HepG2 (cell line): ENCODE data around the gene MXRA7. TPM values are rescaled to one million over a fixed set of nuclear protein-coding genes. Genes with fewer than 3 reads are reported as not detected.
A peak's percentile ranks its signal among the peaks of the same experiment; 100 is the strongest.

ENCODE experiments used
- ATAC-seq: fragments of 200-7000 bp; cut with Tn5 transposase; 3 replicates; pipeline ENCODE4 v1.9.1; 2020; ENCODE audit warnings: mild to moderate bottlenecking, moderate library complexity
- BruUV-seq: library from RNA; stranded (reverse); fragments of 400-500 nt; replicated peaks from 2 replicates; lab custom pipeline; 2021; lab: Mats Ljungman, UMichigan
- CTCF ChIA-PET: fragments of 300-600 bp; formaldehyde crosslinking; extraction: SDS; loops from one replicate; lab custom pipeline; 2021; ENCODE audit warnings: low total read pairs, inconsistent platforms, low intra/inter-chr PET ratio; lab: Yijun Ruan, JAX
- POLR2A ChIA-PET: fragments of 350-600 bp; sonication (Branson Sonifier 250); formaldehyde crosslinking; loops from one replicate; lab custom pipeline; 2020; ENCODE audit warnings: antibody characterized with exemption, inconsistent platforms; lab: Yijun Ruan, JAX
- DNase-seq: peaks from one replicate; pipeline ENCODE4 v3.0.0-alpha.2; 2015; ENCODE audit warnings: low spot score
- FAIRE-seq: peaks from 3 replicates; lab custom pipeline; 2011; peaks lifted over from hg19 to GRCh38; lab: Jason Lieb, UNC
- H2AFZ ChIP-seq: one replicate; pipeline ENCODE4 v1.6.1; 2011; ENCODE audit warnings: low read length, inconsistent platforms
- H3K27ac ChIP-seq: fragments of 300-600 bp; 3 replicates; pipeline ENCODE4 v1.8.0; 2011; ENCODE audit warnings: mixed run types, mild to moderate bottlenecking, mixed read lengths, low read length, inconsistent platforms; ENCODE audit not compliant: insufficient read depth; ENCODE audit errors: extremely low read length
- H3K27me3 ChIP-seq, 2 experiments: fragments of 200-600 bp in 1 of 2; 2 replicates in 1 of 2; 3 replicates in 1 of 2; pipeline versions ENCODE4 v1.6.0 to v1.8.0; 2011; ENCODE audit warnings: low read length in 2 of 2, mild to moderate bottlenecking in 2 of 2, moderate library complexity in 2 of 2, inconsistent platforms in 1 of 2; ENCODE audit not compliant: insufficient read depth in 2 of 2, control insufficient read depth in 1 of 2
- H3K36me3 ChIP-seq, 2 experiments: fragments of 200-600 bp in 1 of 2; replicated peaks in 1 of 2; 2 replicates in 1 of 2; 3 replicates in 1 of 2; pipeline versions ENCODE4 v1.5.1 to v1.8.0; 2011; ENCODE audit warnings: low read length in 2 of 2, inconsistent platforms in 1 of 2; ENCODE audit not compliant: insufficient read depth in 2 of 2, control insufficient read depth in 1 of 2
- H3K4me1 ChIP-seq: 2 replicates; pipeline ENCODE4 v1.5.1; 2012; ENCODE audit warnings: low read length, inconsistent platforms; ENCODE audit not compliant: insufficient read depth
- H3K4me2 ChIP-seq: 2 replicates; pipeline ENCODE4 v1.6.0; 2011; ENCODE audit warnings: low read depth, low read length, inconsistent platforms
- H3K4me3 ChIP-seq, 3 experiments: fragments of 200-600 bp in 1 of 3; sonication (generic), shearing (Covaris generic) in 1 of 3; replicated peaks in 1 of 3; 2 replicates each; pipeline ENCODE4 v1.5.1; 2011 to 2016; ENCODE audit warnings: low read length in 3 of 3, inconsistent platforms in 2 of 3, low read depth in 2 of 3, mild to moderate bottlenecking in 2 of 3, control low read depth in 1 of 3, mixed read lengths in 1 of 3; ENCODE audit not compliant: insufficient read depth in 1 of 3
- H3K79me2 ChIP-seq: one replicate; pipeline ENCODE4 v1.6.1; 2011; ENCODE audit warnings: low read length, inconsistent platforms; ENCODE audit not compliant: insufficient read depth
- H3K9ac ChIP-seq: 2 replicates; pipeline ENCODE4 v1.6.0; 2011; ENCODE audit warnings: mild to moderate bottlenecking, low read depth, low read length, inconsistent platforms; ENCODE audit not compliant: insufficient read depth
- H3K9me3 ChIP-seq: 2 replicates; pipeline ENCODE4 v1.5.1; 2012; ENCODE audit warnings: mild to moderate bottlenecking, low read length
- H4K20me1 ChIP-seq: 2 replicates; pipeline ENCODE4 v1.6.0; 2011; ENCODE audit warnings: inconsistent platforms, mild to moderate bottlenecking, low read length, moderate library complexity; ENCODE audit not compliant: insufficient read depth
- DPF2 ChIP-seq: sonication (generic); formaldehyde crosslinking; IDR thresholded peaks from 2 replicates; pipeline ENCODE4 v1.4.0; 2020; ENCODE audit warnings: mild to moderate bottlenecking, low read depth, missing genetic modification reagents, borderline replicate concordance
- HDAC1 ChIP-seq: sonication (generic); formaldehyde crosslinking; IDR thresholded peaks from 2 replicates; pipeline ENCODE4 v1.5.1; 2020; ENCODE audit warnings: mild to moderate bottlenecking, missing genetic modification reagents
- MLXIP ChIP-seq: sonication (generic); formaldehyde crosslinking; IDR thresholded peaks from 2 replicates; pipeline ENCODE4 v1.9.0; 2021; ENCODE audit warnings: missing genetic modification reagents, borderline replicate concordance
- MYC ChIP-seq: sonication (generic); formaldehyde crosslinking; IDR thresholded peaks from 2 replicates; pipeline ENCODE4 v1.9.0; 2021; ENCODE audit warnings: missing genetic modification reagents, borderline replicate concordance
- SP5 ChIP-seq: IDR thresholded peaks from 2 replicates; pipeline ENCODE4 v1.6.1; 2016; ENCODE audit warnings: low read depth, borderline replicate concordance
- TBL1XR1 ChIP-seq: fragments of 150-350 bp; IDR thresholded peaks from 2 replicates; pipeline ENCODE4 v1.6.1; 2014; ENCODE audit warnings: borderline replicate concordance, low read length; ENCODE audit not compliant: partially characterized antibody
- ZNF224 ChIP-seq: sonication (generic); formaldehyde crosslinking; IDR thresholded peaks from 2 replicates; pipeline ENCODE4 v1.5.0; 2020; ENCODE audit warnings: mild to moderate bottlenecking, missing genetic modification reagents
- ZNF253 ChIP-seq: sonication (generic); formaldehyde crosslinking; IDR thresholded peaks from 2 replicates; pipeline ENCODE4 v1.8.0; 2022; ENCODE audit warnings: mild to moderate bottlenecking, missing genetic modification reagents, borderline replicate concordance
- ZNF558 ChIP-seq: sonication (generic); formaldehyde crosslinking; IDR thresholded peaks from 2 replicates; pipeline ENCODE4 v1.9.0; 2022; ENCODE audit warnings: mild to moderate bottlenecking, missing genetic modification reagents, borderline replicate concordance
- ZNF670 ChIP-seq: sonication (generic); formaldehyde crosslinking; IDR thresholded peaks from 2 replicates; pipeline ENCODE4 v1.8.0; 2022; ENCODE audit warnings: mild to moderate bottlenecking, missing genetic modification reagents, borderline replicate concordance
- ZNF687 ChIP-seq: sonication (generic); formaldehyde crosslinking; IDR thresholded peaks from 2 replicates; pipeline ENCODE4 v1.5.1; 2020; ENCODE audit warnings: mild to moderate bottlenecking, missing genetic modification reagents, moderate library complexity
- ZNF703 ChIP-seq: sonication (generic); formaldehyde crosslinking; IDR thresholded peaks from 2 replicates; pipeline ENCODE4 v1.5.1; 2020; ENCODE audit warnings: missing genetic modification reagents, mild to moderate bottlenecking, moderate library complexity, borderline replicate concordance
- ZNF737 ChIP-seq: sonication (generic); formaldehyde crosslinking; IDR thresholded peaks from 2 replicates; pipeline ENCODE4 v1.5.0; 2020; ENCODE audit warnings: missing genetic modification reagents, mild to moderate bottlenecking, borderline replicate concordance
- ZNF850 ChIP-seq: sonication (generic); formaldehyde crosslinking; conservative IDR thresholded peaks from 2 replicates; pipeline ENCODE4 v1.9.0; 2021; ENCODE audit warnings: mild to moderate bottlenecking, missing genetic modification reagents
- ZNF891 ChIP-seq: sonication (generic); formaldehyde crosslinking; IDR thresholded peaks from 2 replicates; pipeline ENCODE4 v1.5.0; 2020; ENCODE audit warnings: mild to moderate bottlenecking, missing genetic modification reagents
- WGBS: methylation state at CpG from one replicate; pipeline ENCODE4 v1.1.6; 2017; ENCODE audit warnings: low lambda C conversion rate; 5-methylcytosine and 5-hydroxymethylcytosine counted together
- in situ Hi-C: cut with HindIII; loops from 2 replicates; pipeline ENCODE4 v1.10.0; 2017; ENCODE audit warnings: low pct_unique_long_range_greater_than_20kb; ENCODE audit not compliant: extremely low pct_ligation_motif_present
- intact Hi-C: fragments of 100-400 bp; cut with micrococcal nuclease; formaldehyde crosslinking; loops from one replicate; pipeline ENCODE4 v1.10.0; 2022; ENCODE audit not compliant: unreplicated experiment
- polyA plus RNA-seq, 8 experiments: library from polyadenylated mRNA; depleted of rRNA in 3 of 8; stranded (reverse) in 7 of 8; unstranded in 1 of 8; fragments of >200 nt; fragmentation: Illumina TruSeq in 4 of 8; extraction: Trizol in 4 of 8; gene quantifications; 2 replicates each; pipeline versions ENCODE4 v1.2.1 to v1.2.3, GENCODE V29; 2011 to 2016; ENCODE audit warnings: low read depth in 4 of 8, missing spikeins in 1 of 8, mixed read lengths in 1 of 8; ENCODE audit not compliant: insufficient read depth in 1 of 8
- total RNA-seq, 5 experiments: library from RNA; depleted of rRNA; stranded (reverse); fragments of >200 nt; fragmentation: Illumina TruSeq; extraction: Trizol; gene quantifications; 2 replicates each; pipeline ENCODE4 v1.2.3, GENCODE V29; 2016; ENCODE audit warnings: low read depth in 1 of 5

Gene MXRA7
- total and polyA plus RNA-seq, 2 of the 13 experiments (the other 11 are each of a cell fraction or from before 2014, with no cell fraction given), result 44.8 to 112 TPM

GRCh38 chr17:76672892-76673291, 37.9 kb downstream of the MXRA7 start:
- Histone ChIP-seq H3K27me3 (no peaks in the 10 kb centered on the region; a peak in 1 of 5 replicates), H3K27ac (peak overlapping the region; percentile 83), H3K9ac (peak overlapping the region; percentile 82), H3K4me2 (peak overlapping the region; percentile 91), H3K36me3 (no peaks in the 10 kb centered on the region), H3K4me1 (peaks cover 50% of the 10 kb centered on the region), H3K79me2 (no peaks in the 10 kb centered on the region), H3K4me3 (peak overlapping the region; percentile 66 to 83 (median 80); a peak in 4 of 6 replicates), H2AFZ (no peak overlapping the region), H3K9me3 (no peaks in the 10 kb centered on the region), H4K20me1 (no peaks in the 10 kb centered on the region)
- in situ Hi-C loops, result no loop called here
- 84% methylated on average over 3 of the region's 3 CpGs for WGBS
- CTCF ChIA-PET, result no interaction called here
- POLR2A ChIA-PET, result interaction anchor here (2.1 to 3.2 kb wide), 6 partner anchors 9 to 60 kb away, joined by 8 to 30 read pairs (median 22); no protein-coding TSS in a partner anchor
- FAIRE-seq, result no peak
- no peak for DNase-seq
- no TSS peak for BruUV-seq
- intact Hi-C loops, result loop anchor here (2.0 to 5.0 kb wide), 2 partner anchors 42 to 151 kb away; no protein-coding TSS in a partner anchor
- no peak for ATAC-seq
- TF ChIP-seq ZNF253, result 0 out of 2 replicates have a peak, but pooled peaks have one; percentile 26
- TF ChIP-seq ZNF737 (CRISPR knock-in tag), result 0 out of 2 replicates have a peak, but pooled peaks have one; percentile 34
- TF ChIP-seq ZNF670 (CRISPR knock-in tag), result 0 out of 2 replicates have a peak, but pooled peaks have one; percentile 62
- 0 out of 2 replicates have a peak, but pooled peaks have one; percentile 27 for TF ChIP-seq ZNF891 (CRISPR knock-in tag)
- no peak for TF ChIP-seq DPF2 (CRISPR knock-in tag)
- peak; percentile 8; the same call in 1 of the 2 replicates for TF ChIP-seq ZNF687 (CRISPR knock-in tag)
- 0 out of 2 replicates have a peak, but pooled peaks have one; percentile 68 for TF ChIP-seq ZNF850 (CRISPR knock-in tag)
- TF ChIP-seq HDAC1, result 0 out of 2 replicates have a peak, but pooled peaks have one; percentile 9
- TF ChIP-seq ZNF224, result 0 out of 2 replicates have a peak, but pooled peaks have one; percentile 16
- TF ChIP-seq ZNF558 (CRISPR knock-in tag), result peak; percentile 47; the same call in 1 of the 2 replicates
- TF ChIP-seq MLXIP, result no peak
- TF ChIP-seq TBL1XR1, result no peak
- no peak for TF ChIP-seq SP5 (CRISPR knock-in tag)
- 0 out of 2 replicates have a peak, but pooled peaks have one; percentile 20 for TF ChIP-seq MYC
- 0 out of 2 replicates have a peak, but pooled peaks have one; percentile 35 for TF ChIP-seq ZNF703 (CRISPR knock-in tag)
